SK-N-MC (cell line): ENCODE results near the gene LRMDA.

ENCODE experiments used
- EZH2 ChIP-seq: fragments of 200-600 bp; sonication (generic); IDR thresholded peaks from one replicate; pipeline ENCODE4 v1.6.1; 2017; ENCODE audit warnings: antibody characterized with exemption
- POLR2AphosphoS5 ChIP-seq: IDR thresholded peaks from 2 replicates; pipeline ENCODE4 v1.6.1; 2012; ENCODE audit warnings: mild to moderate bottlenecking, low read depth, low read length, borderline replicate concordance

GRCh38 chr10:76052682-76053503 is 621.5 kb downstream of the LRMDA start:
- TF ChIP-seq EZH2 (no peak), POLR2AphosphoS5 (no peak)
